Measurements from ENCODE around the gene SOX9.
"Not testable (repeated sequence)": the region's sequence is repeated elsewhere in the genome, so short reads cannot be mapped to it uniquely, and the experiment has no call there.

Gene SOX9

DNA sequence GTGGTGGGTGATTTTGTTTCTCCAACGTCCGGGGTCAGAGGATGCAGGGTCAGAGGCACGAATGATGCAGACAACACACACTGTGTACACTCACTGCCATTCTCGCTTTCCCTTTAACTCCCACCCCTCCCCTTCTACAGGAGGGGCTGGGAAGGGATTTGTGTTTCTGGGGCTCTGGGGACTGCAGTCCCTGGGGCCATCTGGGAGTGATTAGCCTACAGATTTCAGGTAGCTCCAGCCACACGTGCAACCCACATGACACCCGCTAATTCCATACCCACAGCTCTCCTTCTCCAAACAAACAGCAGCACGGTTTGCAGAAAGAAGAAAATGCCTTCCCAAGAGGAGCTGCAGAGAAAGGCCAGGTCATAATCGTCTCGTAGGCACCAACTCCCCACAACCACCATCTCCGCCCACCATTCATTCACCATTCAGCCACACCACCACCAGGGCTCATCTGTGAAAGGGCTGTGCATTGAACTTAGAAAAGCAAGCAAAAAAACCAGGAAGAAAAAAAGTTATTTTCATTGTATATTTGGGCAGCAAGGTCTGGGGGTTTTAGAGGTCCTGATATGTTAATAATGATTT is 9.4 kb upstream of the SOX9 start:
- DNase-seq (ENCODE audit: low read depth), result no peak

DNA sequence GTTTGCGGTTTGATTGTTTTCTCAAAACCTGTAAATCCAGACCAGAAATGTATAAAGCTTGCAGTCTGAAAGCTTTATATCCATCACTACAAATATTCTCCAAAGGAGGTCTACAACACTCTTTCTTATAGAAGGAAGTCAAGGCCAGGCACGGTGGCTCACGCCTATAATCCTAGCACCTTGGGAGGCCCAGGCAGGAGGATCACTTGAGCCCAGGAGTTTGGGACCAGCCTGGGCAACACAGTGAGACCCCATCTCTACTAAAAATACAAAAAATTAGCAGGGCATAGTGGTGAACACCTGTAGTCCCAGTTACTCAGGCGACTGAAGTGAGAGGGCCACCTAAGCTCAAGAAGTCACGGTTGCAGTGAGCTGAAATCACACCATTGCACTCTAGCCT is 8.9 kb upstream of the SOX9 start:
- DNase-seq (ENCODE audit: low read depth), result not testable (repeated sequence)

DNA sequence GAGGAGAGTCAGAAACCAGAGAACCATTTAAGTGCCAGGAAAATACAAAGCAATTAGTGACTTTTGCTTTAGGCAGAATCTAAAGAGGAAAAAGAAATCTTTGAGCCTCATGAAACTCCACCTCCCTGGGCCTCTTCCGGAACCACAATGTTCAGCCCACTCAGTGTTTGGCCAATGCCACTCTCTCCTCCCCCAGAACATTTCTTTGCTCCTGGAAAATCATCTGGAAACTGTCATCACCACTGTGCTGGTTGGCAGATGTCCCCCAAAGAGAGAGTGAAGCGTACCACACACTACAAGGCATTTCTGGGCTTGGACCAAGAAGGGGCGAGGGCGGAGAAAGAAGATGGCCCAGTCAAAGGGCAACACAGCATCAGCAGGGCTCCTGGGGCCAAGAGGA is 7.1 kb upstream of the SOX9 start:
- no peak for DNase-seq (ENCODE audit: low read depth)

DNA sequence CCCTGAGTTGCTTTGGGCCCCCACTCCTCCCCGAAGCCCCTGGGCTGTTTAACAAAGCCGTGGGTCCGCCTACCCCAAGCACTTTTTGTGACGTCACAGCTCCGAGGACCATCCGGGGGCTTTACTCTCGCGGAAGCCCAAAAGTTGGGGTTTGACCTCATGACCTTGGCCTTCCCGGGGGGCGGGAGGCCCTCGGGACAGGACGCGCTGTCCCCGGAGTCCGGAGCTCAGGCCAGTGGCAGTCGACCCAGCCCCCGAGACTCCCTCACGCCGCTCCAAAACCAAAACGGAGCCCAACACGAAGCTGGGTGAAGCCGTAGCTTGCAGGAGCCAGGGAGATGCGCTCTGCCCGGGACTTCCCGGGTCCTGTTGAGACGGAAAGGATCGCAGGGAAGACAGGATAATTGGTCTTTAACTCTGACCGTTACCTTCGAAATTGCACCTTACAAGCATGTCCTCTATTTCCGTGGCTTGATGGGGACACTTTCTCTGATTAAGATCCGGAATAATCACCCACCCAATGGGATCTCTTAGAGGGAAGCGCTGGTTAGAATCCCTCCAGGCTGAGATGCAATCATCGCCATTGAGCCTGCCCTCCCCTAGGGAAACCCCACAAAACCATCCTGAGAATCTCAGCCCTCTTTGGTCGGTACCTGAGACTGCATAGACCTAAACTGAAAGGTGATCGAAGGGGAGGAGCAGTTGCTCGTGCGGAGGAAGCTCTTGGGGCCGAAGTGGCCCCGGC is 4.9 kb upstream of the SOX9 start:
- no peak for DNase-seq (ENCODE audit: low read depth)

DNA sequence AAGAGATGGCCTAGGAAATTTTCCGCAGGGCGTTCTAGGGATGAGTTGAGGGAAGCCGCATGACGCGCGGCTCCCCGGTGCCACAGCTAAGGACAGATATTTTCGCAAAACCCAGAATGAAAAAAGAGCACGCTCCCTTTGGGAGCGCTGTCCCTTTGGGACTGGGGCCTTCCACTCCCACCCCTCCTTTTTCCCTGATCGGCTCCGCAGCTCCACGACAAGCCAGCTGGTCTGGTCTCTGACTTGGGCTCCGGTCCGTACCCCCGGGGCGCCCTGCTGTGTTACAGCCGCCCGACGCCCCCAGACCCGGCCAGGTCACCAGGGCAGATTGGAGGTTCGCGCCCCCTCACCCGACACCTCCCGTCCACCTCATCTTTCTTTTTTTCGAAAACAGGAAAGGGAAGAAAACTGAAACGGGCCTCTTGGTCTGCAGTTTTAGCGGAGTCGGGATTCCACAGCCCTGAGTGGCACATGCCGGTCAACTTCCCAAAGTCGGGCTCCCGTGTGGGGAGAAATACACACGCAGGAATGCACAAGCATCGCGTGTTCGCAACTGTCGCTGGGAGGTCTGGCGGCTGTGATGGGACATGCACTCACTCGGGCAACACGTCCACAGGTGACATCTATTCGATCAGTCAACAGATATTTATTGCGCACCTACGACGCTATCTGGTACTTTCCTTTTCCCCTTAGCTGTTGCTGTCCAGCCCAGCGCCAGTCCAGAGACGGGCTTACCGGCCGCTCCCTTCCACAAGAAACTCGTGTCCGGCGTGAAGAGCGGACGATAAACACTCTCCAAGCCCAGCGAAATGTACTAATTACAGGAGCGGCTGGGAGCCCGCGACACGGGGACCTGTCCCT is 3.9 kb upstream of the SOX9 start:
- DNase-seq (ENCODE audit: low read depth), result no peak

DNA sequence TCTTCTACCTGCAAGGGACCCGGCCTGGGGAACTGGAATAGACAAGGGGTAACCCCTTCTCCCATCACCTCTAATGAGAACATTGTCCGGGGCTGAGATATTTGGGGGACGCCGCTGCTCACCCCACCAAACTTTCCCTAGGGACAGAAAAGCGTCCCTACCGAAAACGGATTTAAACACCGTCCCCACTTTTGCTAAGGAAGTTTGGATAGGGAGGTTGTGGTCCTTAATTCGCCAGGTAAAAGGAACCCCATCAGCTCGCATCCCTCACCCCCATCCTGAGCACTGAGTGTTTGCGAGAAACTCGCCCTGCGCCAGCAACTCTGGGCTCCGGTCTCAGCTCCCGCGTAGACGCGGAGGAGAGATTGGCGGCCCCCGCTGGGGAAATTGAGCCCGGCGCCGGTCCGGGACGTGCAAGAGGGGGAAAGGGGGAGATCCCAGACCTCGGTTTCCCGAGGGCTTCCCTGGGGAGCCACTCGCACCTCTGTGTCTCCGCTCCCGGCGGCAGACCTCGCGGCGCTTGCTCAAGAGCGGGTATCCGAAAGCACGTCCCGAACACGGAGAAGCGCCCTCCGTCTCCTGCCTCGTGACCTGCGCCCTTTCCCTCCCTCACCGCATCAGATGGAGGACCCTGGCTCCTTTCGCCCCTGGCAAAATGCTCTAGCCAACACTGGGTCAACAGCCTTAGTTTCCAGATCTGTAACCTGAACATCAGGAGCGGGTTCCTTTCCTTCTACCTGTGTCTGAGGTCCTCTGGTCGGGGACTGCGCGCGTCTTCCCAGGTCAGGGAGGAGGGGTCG is 3.1 kb upstream of the SOX9 start:
- no peak for DNase-seq (ENCODE audit: low read depth)

DNA sequence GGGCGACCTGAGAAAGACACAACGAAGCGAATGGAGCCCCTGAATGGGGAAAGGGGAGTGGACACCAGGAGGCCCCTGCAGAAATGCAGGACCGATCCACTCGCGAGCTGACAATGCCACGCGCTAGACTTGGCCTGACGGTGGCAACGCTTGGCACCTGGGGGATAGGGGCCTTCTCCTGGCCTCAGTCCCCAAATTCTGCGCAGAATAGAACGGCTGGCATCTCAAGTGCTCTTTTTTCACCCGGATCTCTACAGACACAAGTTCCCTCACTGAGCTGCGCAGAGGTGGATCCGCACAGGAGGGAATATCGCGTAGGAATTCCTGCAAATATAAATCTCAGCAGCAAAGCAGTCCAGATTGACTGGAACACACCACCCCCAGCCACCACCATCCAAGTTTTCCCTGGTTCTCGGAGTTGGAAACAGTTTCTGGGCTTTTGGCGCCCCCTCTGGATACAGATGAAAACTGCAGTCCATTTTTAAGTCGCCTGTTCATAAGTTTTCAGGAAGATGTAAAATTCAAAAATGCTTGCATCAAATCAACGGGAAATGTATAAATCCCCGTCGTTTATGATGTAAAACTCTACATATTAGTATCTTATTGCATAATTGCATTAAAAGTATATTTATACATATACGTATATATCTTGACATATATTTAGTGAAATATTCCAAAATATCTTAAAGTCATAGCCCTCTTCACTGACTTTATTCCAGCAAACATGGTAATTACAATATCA is 2.3 kb upstream of the SOX9 start:
- no peak for DNase-seq (ENCODE audit: low read depth)

DNA sequence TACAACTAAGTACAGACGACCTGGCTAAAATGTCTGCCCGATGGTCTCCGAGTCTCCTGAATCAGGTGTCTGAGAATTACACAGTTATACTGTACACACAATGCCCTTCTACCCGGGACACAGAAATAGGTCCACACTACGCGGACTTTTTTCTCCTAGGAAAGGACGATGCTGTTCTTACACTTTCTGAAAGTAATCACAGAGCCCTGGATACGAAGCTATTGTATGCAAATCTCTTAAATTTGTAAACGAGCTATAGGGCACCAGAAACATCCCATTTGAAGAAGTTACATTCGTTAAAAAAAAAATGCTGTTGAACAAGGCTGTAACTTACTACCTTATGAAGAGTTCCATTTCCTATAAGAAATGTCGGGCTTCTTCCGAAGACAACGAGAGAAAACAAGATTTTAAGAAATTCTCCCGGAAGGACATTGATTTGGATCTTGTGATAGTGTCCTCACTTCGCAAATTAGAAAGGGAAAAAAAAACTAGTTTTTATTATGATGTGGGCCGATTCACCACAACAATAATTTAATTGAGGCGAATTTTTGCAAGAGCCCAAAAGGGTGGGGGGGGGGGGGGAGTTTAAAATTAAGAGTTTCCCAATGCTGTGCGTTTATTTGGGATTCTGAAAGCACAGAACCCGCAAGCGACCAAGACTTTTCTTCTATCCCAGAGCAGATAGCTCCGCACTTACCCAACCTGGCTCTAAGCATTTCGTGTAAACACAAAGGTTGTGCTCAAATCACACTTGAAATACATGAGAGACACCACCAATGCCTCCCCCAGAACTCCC is 1.5 kb upstream of the SOX9 start:
- DNase-seq (ENCODE audit: low read depth), result no peak

DNA sequence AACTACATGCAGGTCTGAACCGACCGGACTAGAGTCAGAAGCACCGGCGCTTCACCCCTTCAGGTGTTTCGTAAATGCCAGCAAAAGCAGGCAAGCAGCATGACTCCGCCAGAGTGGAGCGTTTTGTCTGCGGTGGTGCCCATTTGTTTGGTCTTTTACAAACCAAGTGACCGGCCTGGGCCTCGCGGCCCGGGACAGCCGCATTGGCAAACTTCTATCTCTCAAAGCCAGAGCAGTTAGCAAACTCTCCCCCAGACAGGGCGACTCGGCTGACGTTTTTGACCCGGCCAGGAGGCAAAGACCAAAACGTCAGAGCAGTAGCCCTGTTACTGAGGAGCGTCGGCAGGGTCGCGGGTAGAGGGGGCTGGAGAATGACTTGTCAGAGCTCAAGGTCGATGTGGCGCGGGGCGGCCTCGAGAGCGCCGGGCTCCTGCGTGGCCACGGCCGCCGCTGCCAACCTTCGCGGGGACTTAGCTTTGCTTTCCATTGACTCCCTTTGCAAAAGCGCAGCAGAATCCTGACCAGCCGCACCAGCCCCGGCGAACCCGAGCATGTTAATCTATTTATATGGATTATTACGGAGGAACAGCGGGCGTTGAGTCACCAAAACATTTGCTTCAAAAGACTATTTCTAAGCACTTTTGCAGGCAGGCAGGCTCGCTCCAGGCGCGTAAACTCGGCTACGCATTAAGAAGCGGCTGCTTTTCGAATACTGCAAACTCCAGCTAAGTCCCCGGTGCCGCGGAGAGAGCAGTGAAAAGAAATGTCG is 763 bp upstream of the SOX9 start:
- DNase-seq (ENCODE audit: low read depth), result no peak

DNA sequence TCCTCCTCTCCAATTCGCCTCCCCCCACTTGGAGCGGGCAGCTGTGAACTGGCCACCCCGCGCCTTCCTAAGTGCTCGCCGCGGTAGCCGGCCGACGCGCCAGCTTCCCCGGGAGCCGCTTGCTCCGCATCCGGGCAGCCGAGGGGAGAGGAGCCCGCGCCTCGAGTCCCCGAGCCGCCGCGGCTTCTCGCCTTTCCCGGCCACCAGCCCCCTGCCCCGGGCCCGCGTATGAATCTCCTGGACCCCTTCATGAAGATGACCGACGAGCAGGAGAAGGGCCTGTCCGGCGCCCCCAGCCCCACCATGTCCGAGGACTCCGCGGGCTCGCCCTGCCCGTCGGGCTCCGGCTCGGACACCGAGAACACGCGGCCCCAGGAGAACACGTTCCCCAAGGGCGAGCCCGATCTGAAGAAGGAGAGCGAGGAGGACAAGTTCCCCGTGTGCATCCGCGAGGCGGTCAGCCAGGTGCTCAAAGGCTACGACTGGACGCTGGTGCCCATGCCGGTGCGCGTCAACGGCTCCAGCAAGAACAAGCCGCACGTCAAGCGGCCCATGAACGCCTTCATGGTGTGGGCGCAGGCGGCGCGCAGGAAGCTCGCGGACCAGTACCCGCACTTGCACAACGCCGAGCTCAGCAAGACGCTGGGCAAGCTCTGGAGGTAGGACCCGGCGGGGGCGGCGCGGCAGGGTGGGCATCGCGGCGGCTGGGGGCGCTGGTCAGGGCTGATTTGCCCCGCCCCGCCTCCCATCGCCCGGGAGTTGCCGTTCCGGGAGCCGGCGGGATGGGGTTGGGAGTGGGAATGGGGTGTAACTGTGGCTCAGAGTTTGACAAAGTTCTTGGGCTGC is 567 bp downstream of the SOX9 start:
- no peak for DNase-seq (ENCODE audit: low read depth)

DNA sequence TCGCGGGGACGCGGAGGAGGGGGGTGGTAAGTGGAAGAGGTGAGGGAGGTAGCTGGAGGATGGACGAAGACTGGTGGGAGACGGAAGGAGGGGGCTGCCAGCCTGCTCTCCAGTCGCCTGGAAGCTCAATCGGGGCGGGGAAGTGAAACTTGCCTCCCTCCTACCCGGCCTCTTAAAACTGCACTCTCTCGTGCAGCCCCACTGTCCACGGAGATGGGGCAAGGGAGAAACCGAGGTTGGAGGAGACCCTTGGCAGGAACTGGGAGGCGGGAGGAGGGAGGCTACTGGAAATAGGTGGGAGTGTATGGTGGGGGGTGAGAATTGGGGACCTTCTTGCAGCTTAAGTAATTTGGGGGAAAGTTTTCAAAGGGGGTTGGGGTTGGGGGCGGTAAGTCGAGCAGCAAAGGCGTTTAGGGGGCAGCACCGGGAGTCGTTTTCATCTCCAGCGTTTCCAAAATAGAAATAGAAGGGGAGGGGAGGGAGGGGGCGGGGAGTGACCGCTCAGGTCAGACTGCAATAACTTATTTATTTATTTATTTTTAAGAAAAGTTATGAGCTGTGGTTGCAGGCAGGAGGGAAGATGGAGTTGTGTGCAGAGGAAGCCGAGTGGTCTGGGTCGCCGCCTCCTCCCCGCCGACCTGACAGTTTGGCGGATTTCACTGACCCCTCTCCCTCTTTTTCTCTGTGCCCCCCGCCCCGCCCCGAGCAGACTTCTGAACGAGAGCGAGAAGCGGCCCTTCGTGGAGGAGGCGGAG is 1.4 kb downstream of the SOX9 start:
- DNase-seq (ENCODE audit: low read depth), result no peak

DNA sequence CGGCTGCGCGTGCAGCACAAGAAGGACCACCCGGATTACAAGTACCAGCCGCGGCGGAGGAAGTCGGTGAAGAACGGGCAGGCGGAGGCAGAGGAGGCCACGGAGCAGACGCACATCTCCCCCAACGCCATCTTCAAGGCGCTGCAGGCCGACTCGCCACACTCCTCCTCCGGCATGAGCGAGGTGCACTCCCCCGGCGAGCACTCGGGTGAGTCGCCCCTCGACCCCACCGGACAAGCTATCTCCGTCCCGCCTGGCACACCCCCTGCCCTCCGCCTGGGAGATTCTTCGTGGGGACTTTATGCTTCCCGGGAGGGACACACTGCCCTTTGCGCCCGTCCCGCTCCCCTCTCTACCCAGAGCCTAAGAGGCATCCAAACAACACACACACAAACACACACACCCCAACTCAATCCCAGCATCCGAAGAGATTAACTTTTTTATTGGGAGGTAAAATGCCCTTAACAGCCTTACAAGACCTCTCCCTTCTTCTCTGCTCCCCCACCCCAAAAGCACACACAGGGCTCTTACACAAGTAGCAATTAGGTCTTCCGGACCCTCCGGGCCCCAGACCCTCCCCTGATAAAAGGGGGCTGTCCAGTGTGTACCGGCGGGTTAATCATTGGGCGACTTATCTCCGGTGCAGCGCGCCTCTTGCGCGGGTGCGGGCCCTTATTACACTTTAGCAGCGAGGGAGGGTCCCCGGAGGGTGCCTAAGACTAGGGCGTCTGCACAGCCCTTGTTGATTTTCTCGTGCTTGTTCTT is 2.1 kb downstream of the SOX9 start:
- no peak for DNase-seq (ENCODE audit: low read depth)

DNA sequence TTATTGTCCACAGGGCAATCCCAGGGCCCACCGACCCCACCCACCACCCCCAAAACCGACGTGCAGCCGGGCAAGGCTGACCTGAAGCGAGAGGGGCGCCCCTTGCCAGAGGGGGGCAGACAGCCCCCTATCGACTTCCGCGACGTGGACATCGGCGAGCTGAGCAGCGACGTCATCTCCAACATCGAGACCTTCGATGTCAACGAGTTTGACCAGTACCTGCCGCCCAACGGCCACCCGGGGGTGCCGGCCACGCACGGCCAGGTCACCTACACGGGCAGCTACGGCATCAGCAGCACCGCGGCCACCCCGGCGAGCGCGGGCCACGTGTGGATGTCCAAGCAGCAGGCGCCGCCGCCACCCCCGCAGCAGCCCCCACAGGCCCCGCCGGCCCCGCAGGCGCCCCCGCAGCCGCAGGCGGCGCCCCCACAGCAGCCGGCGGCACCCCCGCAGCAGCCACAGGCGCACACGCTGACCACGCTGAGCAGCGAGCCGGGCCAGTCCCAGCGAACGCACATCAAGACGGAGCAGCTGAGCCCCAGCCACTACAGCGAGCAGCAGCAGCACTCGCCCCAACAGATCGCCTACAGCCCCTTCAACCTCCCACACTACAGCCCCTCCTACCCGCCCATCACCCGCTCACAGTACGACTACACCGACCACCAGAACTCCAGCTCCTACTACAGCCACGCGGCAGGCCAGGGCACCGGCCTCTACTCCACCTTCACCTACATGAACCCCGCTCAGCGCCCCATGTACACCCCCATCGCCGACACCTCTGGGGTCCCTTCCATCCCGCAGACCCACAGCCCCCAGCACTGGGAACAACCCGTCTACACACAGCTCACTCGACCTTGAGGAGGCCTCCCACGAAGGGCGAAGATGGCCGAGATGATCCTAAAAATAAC is 3.0 kb downstream of the SOX9 start:
- DNase-seq (ENCODE audit: low read depth), result no peak

DNA sequence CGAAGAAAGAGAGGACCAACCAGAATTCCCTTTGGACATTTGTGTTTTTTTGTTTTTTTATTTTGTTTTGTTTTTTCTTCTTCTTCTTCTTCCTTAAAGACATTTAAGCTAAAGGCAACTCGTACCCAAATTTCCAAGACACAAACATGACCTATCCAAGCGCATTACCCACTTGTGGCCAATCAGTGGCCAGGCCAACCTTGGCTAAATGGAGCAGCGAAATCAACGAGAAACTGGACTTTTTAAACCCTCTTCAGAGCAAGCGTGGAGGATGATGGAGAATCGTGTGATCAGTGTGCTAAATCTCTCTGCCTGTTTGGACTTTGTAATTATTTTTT is 3.6 kb downstream of the SOX9 start:
- DNase-seq (ENCODE audit: low read depth), result no peak

DNA sequence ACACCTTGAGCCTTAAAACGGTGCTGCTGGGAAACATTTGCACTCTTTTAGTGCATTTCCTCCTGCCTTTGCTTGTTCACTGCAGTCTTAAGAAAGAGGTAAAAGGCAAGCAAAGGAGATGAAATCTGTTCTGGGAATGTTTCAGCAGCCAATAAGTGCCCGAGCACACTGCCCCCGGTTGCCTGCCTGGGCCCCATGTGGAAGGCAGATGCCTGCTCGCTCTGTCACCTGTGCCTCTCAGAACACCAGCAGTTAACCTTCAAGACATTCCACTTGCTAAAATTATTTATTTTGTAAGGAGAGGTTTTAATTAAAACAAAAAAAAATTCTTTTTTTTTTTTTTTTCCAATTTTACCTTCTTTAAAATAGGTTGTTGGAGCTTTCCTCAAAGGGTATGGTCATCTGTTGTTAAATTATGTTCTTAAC is 4.4 kb downstream of the SOX9 start:
- no peak for DNase-seq (ENCODE audit: low read depth)

DNA sequence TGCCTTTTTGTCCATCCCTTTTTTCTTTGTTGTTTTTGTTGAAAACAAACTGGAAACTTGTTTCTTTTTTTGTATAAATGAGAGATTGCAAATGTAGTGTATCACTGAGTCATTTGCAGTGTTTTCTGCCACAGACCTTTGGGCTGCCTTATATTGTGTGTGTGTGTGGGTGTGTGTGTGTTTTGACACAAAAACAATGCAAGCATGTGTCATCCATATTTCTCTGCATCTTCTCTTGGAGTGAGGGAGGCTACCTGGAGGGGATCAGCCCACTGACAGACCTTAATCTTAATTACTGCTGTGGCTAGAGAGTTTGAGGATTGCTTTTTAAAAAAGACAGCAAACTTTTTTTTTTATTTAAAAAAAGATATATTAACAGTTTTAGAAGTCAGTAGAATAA is 4.9 kb downstream of the SOX9 start:
- DNase-seq (ENCODE audit: low read depth), result no peak
